Nephron progenitor cell (in vitro differentiated cells): ENCODE results near the gene CCDC170.
A peak's percentile ranks its signal among the peaks of the same experiment; 100 is the strongest.

ENCODE experiments used
- DNase-seq: peaks from one replicate; pipeline ENCODE4 v3.0.0; 2021
- H3K27ac Mint-ChIP-seq: 2 replicates; pipeline ENCODE4 v1.8.0; 2021; ENCODE audit warnings: mild to moderate bottlenecking, moderate library complexity, mixed read lengths
- H3K27me3 Mint-ChIP-seq: 2 replicates; pipeline ENCODE4 v1.8.0; 2021; ENCODE audit warnings: mild to moderate bottlenecking, low read depth, mixed read lengths; ENCODE audit not compliant: poor library complexity
- H3K36me3 Mint-ChIP-seq: 2 replicates; pipeline ENCODE4 v1.8.0; 2021; ENCODE audit warnings: low read depth, mixed read lengths
- H3K4me1 Mint-ChIP-seq: 2 replicates; pipeline ENCODE4 v1.8.0; 2021; ENCODE audit warnings: mixed read lengths
- H3K4me3 Mint-ChIP-seq: 2 replicates; pipeline ENCODE4 v1.8.0; 2021; ENCODE audit warnings: mild to moderate bottlenecking, moderate library complexity, mixed read lengths
- H3K9me3 Mint-ChIP-seq: 2 replicates; pipeline ENCODE4 v1.8.0; 2021; ENCODE audit warnings: mild to moderate bottlenecking, moderate library complexity, mixed read lengths
- TF ChIP-seq, protein P1 (sequence below): fragments of 200-600 bp; sonication (generic); IDR thresholded peaks from 2 replicates; pipeline ENCODE4 v1.5.0; 2021; ENCODE audit warnings: antibody characterized with exemption

Gene CCDC170

DNA sequence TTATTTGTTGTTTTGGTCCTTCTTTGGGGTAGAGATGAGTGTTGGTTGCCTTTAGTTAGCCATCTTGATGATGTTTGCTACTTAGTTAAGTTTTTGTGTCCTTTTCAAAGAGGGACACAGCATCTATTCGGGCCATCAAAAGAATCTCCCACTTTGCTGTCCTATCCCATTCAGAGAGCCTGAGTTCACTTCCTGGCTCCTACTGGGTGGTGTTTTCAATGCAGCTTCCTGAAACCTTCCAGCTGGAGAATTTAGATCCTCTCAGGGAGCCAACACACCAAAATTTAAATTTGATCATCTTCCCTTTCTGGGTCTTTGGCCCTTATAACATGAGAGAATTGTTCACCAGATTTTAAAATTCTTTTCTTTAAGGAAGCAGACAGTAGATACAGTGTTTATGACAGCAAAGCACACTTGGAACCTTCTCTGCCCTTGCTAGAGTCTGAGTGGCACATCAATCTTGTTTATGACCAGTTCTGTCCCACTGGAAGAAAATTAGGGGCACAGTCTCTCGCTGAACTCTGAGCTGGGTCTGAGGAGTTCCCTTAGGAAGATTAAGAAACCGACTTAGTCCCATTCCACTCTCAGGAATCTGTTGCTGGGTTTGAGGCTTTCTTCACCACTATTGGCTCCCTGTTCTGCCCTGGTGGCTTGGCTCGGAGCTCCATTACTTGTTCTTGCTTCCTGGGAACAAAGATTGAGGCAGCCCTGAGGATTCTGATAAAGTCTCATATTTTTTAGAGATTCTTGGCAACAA is 115.5 kb downstream of the CCDC170 start:
- Mint-ChIP-seq H3K9me3 (no peaks in the 10 kb centered on the region), H3K4me3 (no peak overlapping the region), H3K27ac (peak overlapping the region; percentile 2), H3K27me3 (peaks cover 6% of the 10 kb centered on the region), H3K36me3 (no peaks in the 10 kb centered on the region), H3K4me1 (peaks cover 11% of the 10 kb centered on the region)
- TF ChIP-seq, protein P1, sequence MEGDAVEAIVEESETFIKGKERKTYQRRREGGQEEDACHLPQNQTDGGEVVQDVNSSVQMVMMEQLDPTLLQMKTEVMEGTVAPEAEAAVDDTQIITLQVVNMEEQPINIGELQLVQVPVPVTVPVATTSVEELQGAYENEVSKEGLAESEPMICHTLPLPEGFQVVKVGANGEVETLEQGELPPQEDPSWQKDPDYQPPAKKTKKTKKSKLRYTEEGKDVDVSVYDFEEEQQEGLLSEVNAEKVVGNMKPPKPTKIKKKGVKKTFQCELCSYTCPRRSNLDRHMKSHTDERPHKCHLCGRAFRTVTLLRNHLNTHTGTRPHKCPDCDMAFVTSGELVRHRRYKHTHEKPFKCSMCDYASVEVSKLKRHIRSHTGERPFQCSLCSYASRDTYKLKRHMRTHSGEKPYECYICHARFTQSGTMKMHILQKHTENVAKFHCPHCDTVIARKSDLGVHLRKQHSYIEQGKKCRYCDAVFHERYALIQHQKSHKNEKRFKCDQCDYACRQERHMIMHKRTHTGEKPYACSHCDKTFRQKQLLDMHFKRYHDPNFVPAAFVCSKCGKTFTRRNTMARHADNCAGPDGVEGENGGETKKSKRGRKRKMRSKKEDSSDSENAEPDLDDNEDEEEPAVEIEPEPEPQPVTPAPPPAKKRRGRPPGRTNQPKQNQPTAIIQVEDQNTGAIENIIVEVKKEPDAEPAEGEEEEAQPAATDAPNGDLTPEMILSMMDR: no peak
- DNase-seq: peak; percentile 8

- TF ChIP-seq, protein P1: no peak
- DNase-seq: no peak
- H3K9me3 Mint-ChIP-seq: no peaks in the 10 kb centered on the region
- no peaks in the 10 kb centered on the region for H3K36me3 Mint-ChIP-seq
- no peak overlapping the region for H3K27ac Mint-ChIP-seq
- peaks cover 4% of the 10 kb centered on the region for H3K27me3 Mint-ChIP-seq
- H3K4me3 Mint-ChIP-seq: no peak overlapping the region
- peaks cover 11% of the 10 kb centered on the region for H3K4me1 Mint-ChIP-seq
These were observed 116.5 kb downstream of the CCDC170 start for GRCh38 chr6:151610326-151610725.

DNA sequence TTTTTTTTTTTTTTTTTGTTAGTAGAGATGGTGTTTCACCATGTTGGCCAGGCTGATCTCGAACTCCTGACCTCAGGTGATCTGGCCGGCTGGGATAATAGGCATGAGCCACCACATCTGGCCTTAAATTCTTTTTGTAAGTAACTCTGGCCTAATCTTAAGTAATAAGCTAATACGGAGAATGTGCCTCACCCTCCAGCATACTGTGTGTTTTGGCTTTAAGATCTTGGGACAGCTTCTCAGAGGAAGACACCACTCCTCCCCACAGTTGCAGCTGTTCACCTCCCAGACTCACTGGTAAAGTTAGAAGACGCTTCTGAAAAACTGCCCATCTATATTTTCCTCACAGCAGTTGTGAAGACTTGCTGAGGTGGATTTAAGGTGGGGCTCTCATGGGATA is 120.8 kb downstream of the CCDC170 start:
- H3K27me3 Mint-ChIP-seq: peaks cover 4% of the 10 kb centered on the region
- H3K36me3 Mint-ChIP-seq: no peaks in the 10 kb centered on the region
- no peak for DNase-seq
- H3K27ac Mint-ChIP-seq: no peak overlapping the region
- H3K4me3 Mint-ChIP-seq: no peak overlapping the region
- H3K4me1 Mint-ChIP-seq: peaks cover 10% of the 10 kb centered on the region
- TF ChIP-seq, protein P1: no peak
- H3K9me3 Mint-ChIP-seq: peaks cover 3% of the 10 kb centered on the region

DNA sequence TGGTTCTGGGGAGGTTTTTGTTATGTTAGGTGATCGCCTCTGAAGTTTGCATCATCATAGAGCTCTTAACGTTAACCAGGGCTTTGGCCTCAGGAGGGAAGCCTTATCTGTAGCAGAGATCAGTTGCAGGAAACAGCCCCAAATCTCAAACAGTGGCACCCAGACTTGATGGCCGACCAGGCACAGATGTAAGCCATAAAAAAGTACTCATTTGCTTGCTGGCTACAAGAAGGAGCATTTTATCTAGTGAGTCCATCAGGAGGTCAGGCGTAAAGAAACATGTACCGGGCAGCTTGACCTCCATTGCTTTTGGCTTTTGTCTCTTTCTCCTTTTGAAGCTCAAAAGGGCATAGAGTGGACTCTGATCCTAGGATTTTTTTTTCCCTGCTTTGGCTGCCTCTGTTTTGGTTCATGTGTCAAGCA is 122.3 kb downstream of the CCDC170 start:
- no peak for DNase-seq
- Mint-ChIP-seq H3K27ac (peak overlapping the region; percentile 87), H3K27me3 (peaks cover 4% of the 10 kb centered on the region), H3K9me3 (peaks cover 3% of the 10 kb centered on the region), H3K4me1 (peaks cover 8% of the 10 kb centered on the region), H3K36me3 (no peaks in the 10 kb centered on the region), H3K4me3 (no peak overlapping the region)
- TF ChIP-seq, protein P1: no peak

DNA sequence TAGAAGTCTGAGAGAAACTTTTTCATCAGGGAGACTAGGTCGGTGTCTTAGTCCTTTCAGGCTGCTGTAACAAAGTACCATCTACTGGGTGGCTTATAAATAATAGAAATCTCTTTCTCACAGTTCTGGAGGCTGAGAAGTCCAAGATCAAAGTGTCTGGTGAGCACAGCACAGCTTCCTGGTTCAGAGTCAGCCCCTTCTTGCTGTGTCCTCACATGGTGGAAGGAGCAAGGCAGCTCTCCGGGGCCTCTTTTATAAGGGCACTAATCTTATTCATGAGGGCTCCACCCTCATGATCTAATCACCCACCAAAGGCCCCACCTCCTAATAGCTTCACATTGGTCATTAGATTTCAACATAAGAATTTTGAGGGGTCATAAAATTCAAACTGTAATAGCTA is 122.8 kb downstream of the CCDC170 start:
- Mint-ChIP-seq H3K4me1 (peaks cover 8% of the 10 kb centered on the region), H3K4me3 (no peak overlapping the region), H3K27me3 (peaks cover 4% of the 10 kb centered on the region), H3K9me3 (peaks cover 3% of the 10 kb centered on the region), H3K36me3 (no peaks in the 10 kb centered on the region), H3K27ac (peak overlapping the region; percentile 87)
- DNase-seq: no peak
- TF ChIP-seq, protein P1: no peak

DNA sequence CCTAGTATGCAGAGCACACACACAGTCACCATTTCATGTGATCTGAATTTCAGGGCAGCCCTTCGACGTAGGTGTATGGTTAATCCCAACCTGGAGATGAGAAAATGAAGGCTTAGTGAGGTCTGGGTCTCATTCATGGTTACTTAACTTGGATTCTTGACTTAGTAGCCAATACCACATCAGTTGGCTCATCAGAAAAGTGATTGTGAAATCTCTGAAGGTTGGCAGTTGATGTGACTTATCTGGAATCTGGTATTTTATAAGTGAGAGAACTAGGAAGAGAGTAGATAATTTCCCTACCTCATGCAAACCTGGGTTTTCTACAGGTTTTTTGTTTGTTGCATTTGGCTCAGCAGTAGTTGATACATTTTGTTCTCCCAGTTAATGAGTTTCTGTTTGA is 123.7 kb downstream of the CCDC170 start:
- Mint-ChIP-seq H3K36me3 (no peaks in the 10 kb centered on the region), H3K27me3 (peaks cover 4% of the 10 kb centered on the region), H3K4me3 (no peak overlapping the region), H3K27ac (no peak overlapping the region), H3K4me1 (peaks cover 8% of the 10 kb centered on the region), H3K9me3 (peaks cover 3% of the 10 kb centered on the region)
- TF ChIP-seq, protein P1: no peak
- DNase-seq: no peak
